Vagina (tissue), 2 donors: ENCODE data around the gene DES.

Experiments used
- CTCF ChIP-seq, 3 experiments: fragments of 450-650 bp in 2 of 3; fragments of 200-600 bp in 1 of 3; sonication (generic) in 1 of 3; IDR thresholded peaks; one replicate each; pipeline ENCODE4 v1.5.1; 2017 to 2019; ENCODE audit warnings: antibody characterized with exemption in 3 of 3, mild to moderate bottlenecking in 2 of 3, moderate library complexity in 2 of 3
- POLR2A ChIP-seq, 2 donors: fragments of 450-650 bp; IDR thresholded peaks; one replicate each; pipeline ENCODE4 v1.6.1; 2017; ENCODE audit warnings: antibody characterized with exemption in 2 of 2, mild to moderate bottlenecking in 2 of 2, moderate library complexity in 2 of 2

GRCh38 chr2:219401606-219402005 lies 16.6 kb upstream of the DES start:
- TF ChIP-seq CTCF (IDR thresholded peaks at IDR 0.05) (no peak), POLR2A (IDR thresholded peaks at IDR 0.05) (no peak)
